T1000 (cell line): ENCODE data around the gene TGFB1.
A peak's percentile ranks its signal among the peaks of the same experiment; 100 is the strongest.
"Not testable (repeated sequence)": the region's sequence is repeated elsewhere in the genome, so short reads cannot be mapped to it uniquely, and the experiment has no call there.

ENCODE experiments used
- DNase-seq: peaks from one replicate; lab custom pipeline; 2025; ENCODE audit warnings: mixed read lengths; lab: John Stamatoyannopoulos, UW

TGFB1 gene

GRCh38 chr19:41300555-41300954 lies 53.2 kb downstream of the TGFB1 start:
- DNase-seq: no peak

- no peak for DNase-seq
Measured at GRCh38 chr19:41299755-41300089, 54.0 kb downstream of the TGFB1 start.

GRCh38 chr19:41299046-41299754 lies 54.5 kb downstream of the TGFB1 start:
- DNase-seq: no peak

- DNase-seq: peak; percentile 16
Measured at GRCh38 chr19:41298348-41298964, 55.3 kb downstream of the TGFB1 start.

DNA sequence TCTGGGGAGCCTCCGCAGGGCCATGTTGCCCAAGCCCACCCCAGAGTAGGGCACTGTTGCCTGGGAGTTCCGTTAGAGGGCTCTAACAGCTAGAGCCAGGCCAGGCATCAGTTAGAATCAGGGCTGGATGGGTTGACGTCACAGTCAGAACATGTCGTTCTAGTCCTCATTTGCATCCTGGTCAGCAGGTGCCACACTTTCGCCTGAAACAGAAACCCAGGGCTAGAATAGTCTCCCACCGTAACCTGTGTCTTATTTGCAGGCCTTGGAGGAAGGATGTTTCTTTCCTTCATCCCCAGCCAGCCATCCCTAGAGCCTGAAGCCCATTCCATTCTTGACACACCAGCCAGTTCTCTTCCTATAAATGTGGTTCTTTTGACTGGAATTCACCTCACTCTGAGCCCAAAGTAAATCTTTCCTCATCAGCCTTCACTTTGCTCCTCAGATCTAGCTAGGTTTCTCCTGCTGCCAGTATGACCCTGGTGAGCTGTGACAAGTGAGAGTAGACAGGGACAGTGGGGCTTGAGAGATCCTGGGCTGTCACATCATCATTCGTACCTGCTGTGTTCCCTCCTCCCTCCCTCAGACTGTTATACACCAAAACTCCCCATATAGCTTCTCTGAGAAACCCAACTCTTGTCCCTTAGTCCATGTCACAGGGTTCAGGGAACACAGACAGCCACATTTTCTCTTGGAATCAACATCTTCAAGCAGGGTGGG lies 55.9 kb downstream of the TGFB1 start:
- no peak for DNase-seq

GRCh38 chr19:41296433-41296871 lies 57.3 kb downstream of the TGFB1 start:
- no peak for DNase-seq

GRCh38 chr19:41295499-41295898 lies 58.2 kb downstream of the TGFB1 start:
- DNase-seq: no peak

- no peak for DNase-seq
Measured at GRCh38 chr19:41294393-41294792, 59.3 kb downstream of the TGFB1 start.

DNA sequence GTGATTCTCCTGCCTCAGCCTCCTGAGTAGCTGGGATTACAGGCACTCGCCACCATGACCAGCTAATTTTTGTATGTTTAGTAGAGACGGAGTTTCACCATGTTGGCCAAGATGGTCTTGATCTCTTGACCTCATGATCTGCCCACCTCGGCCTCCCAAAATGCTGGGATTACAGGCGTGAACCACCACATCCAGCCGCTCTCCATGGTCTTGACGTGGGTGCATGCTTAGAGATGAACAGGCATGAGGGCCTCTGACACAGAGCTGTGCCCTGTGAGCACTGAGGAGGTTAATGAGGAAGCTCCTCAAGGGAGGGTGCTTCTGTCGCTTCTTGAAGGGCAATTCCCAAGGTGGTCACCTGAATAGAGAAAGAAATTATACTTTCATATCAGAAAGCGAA lies 63.9 kb downstream of the TGFB1 start:
- DNase-seq: not testable (repeated sequence)

- DNase-seq: no peak
Measured at GRCh38 chr19:41288673-41289530, 64.8 kb downstream of the TGFB1 start.
